Measurements from ENCODE around the gene RASSF8. TPM values are rescaled to one million over a fixed set of nuclear protein-coding genes. Genes with fewer than 3 reads are reported as not detected.

The RASSF8 gene
- total and polyA plus RNA-seq, 2 donors (not counting 3 experiments of a cell fraction or from before 2014, with no cell fraction given): 11.1 to 59.3 TPM

- Histone ChIP-seq H2AFZ (ENCODE audit: low read depth, low read length) (no peak overlapping the region), H3K36me3 (ENCODE audit: control insufficient read depth in 2 of 2, extremely low read depth in 1 of 2, insufficient read depth in 2 of 2, low read length in 2 of 2) (no peaks in the 10 kb centered on the region), H3K9me1 (replicated peaks; ENCODE audit: control insufficient read depth, extremely low read depth, insufficient read depth, low read length) (no peaks in the 10 kb centered on the region), H3K4me1 (ENCODE audit: control insufficient read depth, extremely low read depth, insufficient read depth, low read length) (no peaks in the 10 kb centered on the region), H3K4me2 (ENCODE audit: insufficient read depth, low read length) (no peak overlapping the region), H3K79me2 (ENCODE audit: control insufficient read depth, insufficient read depth, low read length) (no peaks in the 10 kb centered on the region), H3K9ac (replicated peaks; ENCODE audit: extremely low read depth, insufficient read depth, low read length) (no peak overlapping the region), H3K27ac (ENCODE audit: insufficient read depth, low read depth, low read length) (no peak overlapping the region), H3K4me3 (replicated peaks in 1 of 3; ENCODE audit: insufficient read depth in 1 of 3, low read depth in 1 of 3, low read length in 3 of 3) (no peak overlapping the region), H3K9me3 (replicated peaks; ENCODE audit: control insufficient read depth, insufficient read depth, low read length) (no peaks in the 10 kb centered on the region), H4K20me1 (replicated peaks; ENCODE audit: control insufficient read depth, extremely low read depth, insufficient read depth, low read length) (no peaks in the 10 kb centered on the region), H3K27me3 (ENCODE audit: control insufficient read depth in 2 of 2, insufficient read depth in 2 of 2, low read length in 2 of 2) (no peaks in the 10 kb centered on the region)
- BruUV-seq (replicated peaks): no TSS peak
- DNase-seq (ENCODE audit: low read depth, low spot score) (no peak), FAIRE-seq (no peak)
- dilution Hi-C loops (cut with MboI; ENCODE audit: extremely low pct_ligation_motif_present, low sequenced_read_pairs): no loop called here
- ChIA-PET POLR2A (no interaction called here), CTCF (interaction anchor here (1.1 to 1.3 kb wide), 2 partner anchors 18 to 217 kb away, joined by 3 read pairs; no protein-coding TSS in a partner anchor)
- TF ChIP-seq POLR2AphosphoS5 (IDR thresholded peaks at IDR 0.05; ENCODE audit: insufficient read depth, low read depth, low read length) (no peak), JUN (IDR thresholded peaks at IDR 0.05; ENCODE audit: borderline replicate concordance, insufficient read depth, insufficient read length, low read depth) (no peak), POLR2A (IDR thresholded peaks at IDR 0.05; ENCODE audit: low read depth, low read length) (no peak), MAX (IDR thresholded peaks at IDR 0.05; ENCODE audit: insufficient read depth, insufficient read length) (no peak), CTCF (IDR thresholded peaks at IDR 0.05; ENCODE audit: extremely low read depth in 1 of 2, insufficient read depth in 1 of 2, low read depth in 1 of 2, low read length in 2 of 2) (no peak), EZH2 (IDR thresholded peaks at IDR 0.05; ENCODE audit: borderline replicate concordance, low read depth, low read length, severe bottlenecking) (no peak), FOS (IDR thresholded peaks at IDR 0.05; ENCODE audit: borderline replicate concordance, insufficient read depth, low read length) (no peak), GATA2 (IDR thresholded peaks at IDR 0.05; ENCODE audit: insufficient read depth, insufficient read length, low read depth, low read length) (no peak)
- intact Hi-C loops (cut with micrococcal nuclease): no loop called here
Measured at GRCh38 chr12:26100666-26101349, 142.3 kb downstream of the RASSF8 start.

All from endothelial cell of umbilical vein (primary cell).